HG03460 (cell line): ENCODE measurements around the gene MRPL39.

Source experiments
- ATAC-seq: cut with Tn5 transposase; IDR thresholded peaks from one replicate; pipeline ENCODE4 v1.9.1; 2021; ENCODE audit not compliant: unreplicated experiment

MRPL39 gene

GRCh38 chr21:25615880-25616279, 8.6 kb upstream of the MRPL39 start:
- no peak for ATAC-seq

- ATAC-seq = no peak
Measured at GRCh38 chr21:25614441-25614840, 7.2 kb upstream of the MRPL39 start.

- peak; percentile 81 for ATAC-seq
Measured at GRCh38 chr21:25608044-25608737, 910 bp upstream of the MRPL39 start.

GRCh38 chr21:25589887-25590286, 17.4 kb downstream of the MRPL39 start:
- no peak for ATAC-seq

GRCh38 chr21:25586791-25587190, 20.5 kb downstream of the MRPL39 start:
- no peak for ATAC-seq

GRCh38 chr21:25586326-25586725, 21.0 kb downstream of the MRPL39 start:
- ATAC-seq = no peak

- ATAC-seq = no peak
Measured at GRCh38 chr21:25584833-25585676, 22.2 kb downstream of the MRPL39 start.

GRCh38 chr21:25583370-25584130, 23.7 kb downstream of the MRPL39 start:
- no peak for ATAC-seq

GRCh38 chr21:25582888-25583287, 24.4 kb downstream of the MRPL39 start:
- no peak for ATAC-seq

GRCh38 chr21:25582164-25582790, 25.0 kb downstream of the MRPL39 start:
- no peak for ATAC-seq

- no peak for ATAC-seq
Measured at GRCh38 chr21:25581582-25581981, 25.7 kb downstream of the MRPL39 start.

- no peak for ATAC-seq
Measured at GRCh38 chr21:25580912-25581260, 26.4 kb downstream of the MRPL39 start.

- ATAC-seq = no peak
Measured at GRCh38 chr21:25579226-25580013, 27.9 kb downstream of the MRPL39 start.

GRCh38 chr21:25578056-25578961, 29.0 kb downstream of the MRPL39 start:
- peak; percentile 25 for ATAC-seq

- ATAC-seq = no peak
Measured at GRCh38 chr21:25577424-25578055, 29.7 kb downstream of the MRPL39 start.

- ATAC-seq = peak; percentile 21
Measured at GRCh38 chr21:25573409-25574206, 33.7 kb downstream of the MRPL39 start.

GRCh38 chr21:25572861-25573310, 34.4 kb downstream of the MRPL39 start:
- peak; percentile 37 for ATAC-seq

GRCh38 chr21:25571726-25572121, 35.6 kb downstream of the MRPL39 start:
- ATAC-seq = no peak
